Measurements from ENCODE around the gene ETFA.
A peak's percentile ranks its signal among the peaks of the same experiment; 100 is the strongest.
"Not testable (repeated sequence)": the region's sequence is repeated elsewhere in the genome, so short reads cannot be mapped to it uniquely, and the experiment has no call there.

Gene ETFA

GRCh38 chr15:76324066-76324465 is 12.8 kb upstream of the ETFA start:
- DNase-seq: no peak
- H3K4me1 Mint-ChIP-seq: no peaks in the 10 kb centered on the region
- H3K36me3 Mint-ChIP-seq: no peaks in the 10 kb centered on the region
- H3K9me3 Mint-ChIP-seq: no peaks in the 10 kb centered on the region
- H3K27ac Mint-ChIP-seq: no peak overlapping the region
- CTCF ChIA-PET: no interaction called here
- no peak overlapping the region for H3K4me3 Mint-ChIP-seq
- H3K27me3 Mint-ChIP-seq: peaks cover 70% of the 10 kb centered on the region

GRCh38 chr15:76321602-76322001 is 10.3 kb upstream of the ETFA start:
- no peak for DNase-seq
- peaks cover 67% of the 10 kb centered on the region for H3K27me3 Mint-ChIP-seq
- no peak overlapping the region for H3K4me3 Mint-ChIP-seq
- H3K27ac Mint-ChIP-seq: no peak overlapping the region
- no peaks in the 10 kb centered on the region for H3K36me3 Mint-ChIP-seq
- CTCF ChIA-PET: no interaction called here
- H3K4me1 Mint-ChIP-seq: no peaks in the 10 kb centered on the region
- H3K9me3 Mint-ChIP-seq: no peaks in the 10 kb centered on the region

DNA sequence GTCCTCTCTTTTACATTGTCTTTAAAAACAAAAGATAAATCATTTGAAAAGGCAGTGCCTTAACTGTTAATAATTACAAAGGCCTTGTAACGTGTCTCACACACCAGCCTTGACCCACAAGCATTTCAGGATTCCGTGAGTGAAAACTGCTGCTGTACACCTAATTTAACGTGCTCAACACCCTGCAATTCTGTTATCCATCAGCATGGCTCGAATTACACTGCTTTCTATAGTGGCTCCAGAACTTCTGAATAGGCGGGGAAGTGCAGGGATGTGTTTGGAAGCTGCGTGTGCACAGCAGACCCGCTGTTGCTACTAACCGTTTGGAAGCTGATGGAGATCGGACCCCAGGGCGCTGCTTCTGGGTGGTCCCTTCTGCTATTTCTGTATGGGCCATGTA is 9.9 kb upstream of the ETFA start:
- H3K27ac Mint-ChIP-seq: no peak overlapping the region
- CTCF ChIA-PET: no interaction called here
- DNase-seq: no peak
- no peak overlapping the region for H3K4me3 Mint-ChIP-seq
- no peaks in the 10 kb centered on the region for H3K36me3 Mint-ChIP-seq
- no peaks in the 10 kb centered on the region for H3K4me1 Mint-ChIP-seq
- H3K9me3 Mint-ChIP-seq: no peaks in the 10 kb centered on the region
- peaks cover 63% of the 10 kb centered on the region for H3K27me3 Mint-ChIP-seq

DNA sequence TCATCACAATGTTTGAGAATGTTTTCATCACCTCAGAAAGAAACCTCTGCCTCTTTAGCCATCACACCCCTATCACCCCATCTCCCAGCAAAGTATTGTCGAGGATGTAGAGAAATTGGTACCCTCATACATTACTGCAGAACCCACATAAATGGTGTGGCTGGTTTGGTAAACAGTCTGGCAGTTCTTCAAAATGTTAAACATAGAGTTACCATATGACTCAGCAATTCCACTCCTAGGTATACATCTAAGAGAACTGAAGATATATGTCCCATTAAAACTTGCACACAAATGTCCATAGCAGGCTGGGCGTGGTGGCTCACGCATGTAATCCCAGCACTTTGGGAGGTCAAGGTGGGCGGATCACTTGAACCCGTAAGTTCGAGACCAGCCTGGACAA is 8.7 kb upstream of the ETFA start:
- CTCF ChIA-PET: no interaction called here
- Mint-ChIP-seq H3K4me3 (no peak overlapping the region), H3K27me3 (peaks cover 60% of the 10 kb centered on the region), H3K27ac (no peak overlapping the region), H3K4me1 (no peaks in the 10 kb centered on the region), H3K9me3 (no peaks in the 10 kb centered on the region), H3K36me3 (no peaks in the 10 kb centered on the region)
- DNase-seq: no peak

- Mint-ChIP-seq H3K36me3 (peaks cover 4% of the 10 kb centered on the region), H3K4me3 (no peak overlapping the region), H3K4me1 (peaks cover 24% of the 10 kb centered on the region), H3K9me3 (no peaks in the 10 kb centered on the region), H3K27me3 (peaks cover 15% of the 10 kb centered on the region), H3K27ac (no peak overlapping the region)
- DNase-seq: no peak
- CTCF ChIA-PET: interaction anchor here (1.1 kb wide), 2 partner anchors 20 to 70 kb away, joined by 3 read pairs; no protein-coding TSS in a partner anchor
Measured at GRCh38 chr15:76313731-76314130, 2.5 kb upstream of the ETFA start.

DNA sequence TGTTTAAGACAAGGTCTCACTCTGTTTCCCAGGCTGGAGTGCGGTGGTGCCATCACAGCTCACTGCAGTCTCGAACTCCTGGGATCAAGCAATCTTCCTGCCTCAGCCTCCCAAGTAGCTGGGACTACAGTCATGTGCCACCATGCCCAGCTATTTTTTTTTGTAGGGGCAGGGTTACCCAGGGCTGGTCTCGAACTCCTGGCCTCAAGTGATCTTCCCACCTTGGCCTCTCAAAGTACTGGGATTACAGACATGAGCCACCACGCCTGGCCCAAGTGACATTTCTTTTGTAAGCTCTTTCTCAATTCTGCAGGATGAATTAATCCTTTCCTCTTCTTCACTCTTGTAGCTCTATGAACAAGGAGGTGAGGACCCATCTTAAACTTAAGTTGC is 1.9 kb upstream of the ETFA start:
- CTCF ChIA-PET: interaction anchor here (1.1 kb wide), 1 partner anchor 70 kb away, joined by 3 read pairs; no protein-coding TSS in a partner anchor
- peaks cover 14% of the 10 kb centered on the region for H3K27me3 Mint-ChIP-seq
- not testable (repeated sequence) for DNase-seq, H3K36me3 Mint-ChIP-seq, H3K27ac Mint-ChIP-seq, H3K9me3 Mint-ChIP-seq
- peaks cover 29% of the 10 kb centered on the region for H3K4me1 Mint-ChIP-seq
- peak overlapping the region; percentile 5 for H3K4me3 Mint-ChIP-seq

DNA sequence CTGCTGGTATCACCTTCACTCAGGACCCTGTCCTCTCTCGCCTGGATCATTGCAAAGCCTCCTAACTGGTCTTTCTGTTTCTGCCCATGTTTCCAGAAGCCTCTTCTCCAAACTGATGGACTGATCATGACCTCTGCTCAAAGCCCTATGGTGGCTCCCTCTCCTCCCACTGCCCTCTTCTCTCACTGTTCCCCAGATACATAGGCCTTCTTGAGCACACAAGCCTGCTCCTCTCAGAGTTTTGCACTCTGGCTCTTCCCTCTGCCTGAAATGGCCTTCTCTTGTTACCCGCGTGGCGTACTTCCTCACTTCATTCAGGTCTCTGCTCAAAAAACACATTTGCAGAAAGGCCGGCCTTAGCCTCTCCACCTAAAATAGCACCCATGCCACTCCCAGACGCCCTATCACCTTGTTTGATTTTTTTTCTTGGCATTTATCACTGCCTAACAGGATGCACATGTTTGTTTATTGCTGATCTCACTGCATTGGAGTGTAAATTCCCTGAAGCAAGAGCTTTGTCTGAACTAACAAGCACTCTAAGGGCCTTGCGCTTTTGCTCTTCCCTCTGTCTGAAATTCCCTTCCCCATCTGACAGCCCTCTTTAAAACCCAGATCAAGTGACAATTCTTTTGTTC is 1.4 kb upstream of the ETFA start:
- peaks cover 31% of the 10 kb centered on the region for H3K4me1 Mint-ChIP-seq
- no peaks in the 10 kb centered on the region for H3K9me3 Mint-ChIP-seq
- CTCF ChIA-PET: interaction anchor here (1.1 kb wide), 1 partner anchor 69 kb away, joined by 3 read pairs; no protein-coding TSS in a partner anchor
- DNase-seq: no peak
- H3K4me3 Mint-ChIP-seq: peak overlapping the region; percentile 5
- H3K27ac Mint-ChIP-seq: peak overlapping the region; percentile 8
- H3K36me3 Mint-ChIP-seq: peaks cover 10% of the 10 kb centered on the region
- peaks cover 9% of the 10 kb centered on the region for H3K27me3 Mint-ChIP-seq

GRCh38 chr15:76310475-76311099 is 682 bp downstream of the ETFA start:
- Mint-ChIP-seq H3K4me3 (peak overlapping the region; percentile 88), H3K36me3 (peaks cover 12% of the 10 kb centered on the region), H3K4me1 (peaks cover 31% of the 10 kb centered on the region), H3K27ac (peak overlapping the region; percentile 72), H3K27me3 (peaks cover 6% of the 10 kb centered on the region), H3K9me3 (no peaks in the 10 kb centered on the region)
- DNase-seq: peak; percentile 30
- CTCF ChIA-PET: no interaction called here

DNA sequence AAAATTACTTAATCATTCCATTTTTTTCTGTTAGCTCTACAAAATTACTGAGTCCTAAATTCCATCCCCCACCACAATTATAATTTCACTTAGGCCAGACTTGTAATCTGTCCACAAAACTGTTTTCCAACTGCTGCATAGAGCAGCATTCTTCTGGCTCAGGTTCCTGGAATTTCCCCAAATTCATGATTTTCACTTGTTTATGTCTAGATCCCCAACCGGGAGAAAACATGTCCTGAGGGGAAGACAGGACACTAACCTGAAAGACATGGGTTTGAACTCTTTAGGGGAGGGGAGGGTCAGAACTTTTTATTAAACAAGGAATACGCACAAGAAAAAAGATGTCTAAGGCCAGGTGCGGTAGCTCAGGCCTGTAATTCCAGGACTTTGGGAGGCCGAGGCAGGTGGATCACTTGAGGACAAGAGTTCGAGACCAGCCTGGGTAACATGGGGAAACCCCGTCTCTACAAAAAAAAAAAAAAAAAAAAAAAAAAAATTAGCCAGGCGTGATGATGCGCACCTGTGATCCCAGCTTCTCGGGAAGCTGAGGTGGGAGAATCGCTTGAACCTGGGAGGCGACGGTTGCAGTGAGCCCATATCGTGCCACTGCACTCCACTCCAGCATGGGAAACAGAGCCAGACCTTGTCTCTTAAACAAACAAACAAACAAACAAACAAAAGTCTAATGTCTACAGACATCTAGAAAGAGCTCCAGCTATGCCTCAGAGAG is 1.5 kb downstream of the ETFA start:
- CTCF ChIA-PET: no interaction called here

GRCh38 chr15:76303909-76304308 is 7.4 kb downstream of the ETFA start:
- Mint-ChIP-seq H3K4me3 (no peak overlapping the region), H3K27me3 (no peaks in the 10 kb centered on the region)

More for the DNA sequence above, 1.5 kb downstream of the ETFA start:
- peak overlapping the region; percentile 67 for H3K27ac Mint-ChIP-seq
- DNase-seq: no peak
- peak overlapping the region; percentile 88 for H3K4me3 Mint-ChIP-seq
- H3K4me1 Mint-ChIP-seq: peaks cover 31% of the 10 kb centered on the region
- no peaks in the 10 kb centered on the region for H3K27me3 Mint-ChIP-seq
- H3K36me3 Mint-ChIP-seq: peaks cover 15% of the 10 kb centered on the region
- H3K9me3 Mint-ChIP-seq: peaks cover 3% of the 10 kb centered on the region

GRCh38 chr15:76299786-76300185 is 11.5 kb downstream of the ETFA start:
- Mint-ChIP-seq H3K4me1 (no peaks in the 10 kb centered on the region), H3K27ac (no peak overlapping the region), H3K27me3 (no peaks in the 10 kb centered on the region), H3K4me3 (no peak overlapping the region), H3K9me3 (no peaks in the 10 kb centered on the region), H3K36me3 (peaks cover 3% of the 10 kb centered on the region)
- DNase-seq: no peak
- CTCF ChIA-PET: no interaction called here

More at GRCh38 chr15:76303909-76304308, 7.4 kb downstream of the ETFA start:
- peaks cover 11% of the 10 kb centered on the region for H3K36me3 Mint-ChIP-seq
- peaks cover 8% of the 10 kb centered on the region for H3K4me1 Mint-ChIP-seq
- no peak for DNase-seq
- H3K27ac Mint-ChIP-seq: no peak overlapping the region
- CTCF ChIA-PET: no interaction called here
- peaks cover 3% of the 10 kb centered on the region for H3K9me3 Mint-ChIP-seq

DNA sequence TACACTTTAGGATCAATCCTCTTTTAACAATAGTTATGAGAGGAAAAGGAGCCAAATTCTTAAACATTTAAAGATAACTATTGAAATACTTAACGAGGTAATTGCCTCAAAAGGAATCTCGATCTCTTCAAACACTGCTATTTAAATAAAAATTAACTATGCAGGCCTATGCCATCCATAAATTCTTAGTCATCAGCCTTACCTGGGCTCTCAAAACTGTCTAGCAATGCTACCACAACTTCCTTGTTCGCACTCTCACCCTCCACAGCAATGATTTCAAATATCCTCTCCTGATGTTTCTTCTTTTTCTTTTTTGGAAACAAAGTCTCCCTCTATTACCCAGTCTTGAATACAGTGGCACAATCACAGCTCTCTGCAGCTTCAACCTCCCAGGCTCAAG is 12.3 kb downstream of the ETFA start:
- peaks cover 4% of the 10 kb centered on the region for H3K36me3 Mint-ChIP-seq
- no peaks in the 10 kb centered on the region for H3K27me3 Mint-ChIP-seq
- CTCF ChIA-PET: interaction anchor here (0.9 to 1.5 kb wide), 2 partner anchors 14 to 63 kb away, joined by 3 to 4 read pairs; no protein-coding TSS in a partner anchor
- no peak overlapping the region for H3K27ac Mint-ChIP-seq
- no peak for DNase-seq
- H3K9me3 Mint-ChIP-seq: no peaks in the 10 kb centered on the region
- H3K4me3 Mint-ChIP-seq: no peak overlapping the region
- no peaks in the 10 kb centered on the region for H3K4me1 Mint-ChIP-seq

GRCh38 chr15:76297951-76298350 is 13.3 kb downstream of the ETFA start:
- H3K4me3 Mint-ChIP-seq, H3K36me3 Mint-ChIP-seq, H3K9me3 Mint-ChIP-seq, H3K4me1 Mint-ChIP-seq, DNase-seq, H3K27me3 Mint-ChIP-seq, H3K27ac Mint-ChIP-seq: not testable (repeated sequence)
- CTCF ChIA-PET: interaction anchor here (1.0 to 1.5 kb wide), 2 partner anchors 13 to 62 kb away, joined by 3 to 4 read pairs; no protein-coding TSS in a partner anchor

GRCh38 chr15:76296849-76297248 is 14.4 kb downstream of the ETFA start:
- Mint-ChIP-seq H3K9me3 (no peaks in the 10 kb centered on the region), H3K36me3 (peaks cover 10% of the 10 kb centered on the region), H3K27ac (no peak overlapping the region), H3K27me3 (no peaks in the 10 kb centered on the region), H3K4me3 (no peak overlapping the region), H3K4me1 (no peaks in the 10 kb centered on the region)
- no peak for DNase-seq
- CTCF ChIA-PET: no interaction called here

- H3K9me3 Mint-ChIP-seq, H3K4me1 Mint-ChIP-seq, CTCF ChIA-PET, H3K27ac Mint-ChIP-seq, DNase-seq, H3K4me3 Mint-ChIP-seq, H3K27me3 Mint-ChIP-seq: not testable (repeated sequence)
- H3K36me3 Mint-ChIP-seq: peaks cover 18% of the 10 kb centered on the region
Measured at GRCh38 chr15:76294463-76294862, 16.8 kb downstream of the ETFA start.
